GM18861 (cell line): ENCODE results near the gene RGS11.
"Not testable (repeated sequence)": the region's sequence is repeated elsewhere in the genome, so short reads cannot be mapped to it uniquely, and the experiment has no call there.

Experiments
- ATAC-seq: cut with Tn5 transposase; IDR thresholded peaks from one replicate; pipeline ENCODE4 v1.9.1; 2021; ENCODE audit not compliant: unreplicated experiment

The RGS11 gene

GRCh38 chr16:234468-235305, 41.1 kb downstream of the RGS11 start, which contains the start of gene FAM234A:
Gene FAM234A (plus strand): TSS chr16:234821. CDS start chr16:254414, 19,593 bp downstream.
- ATAC-seq = peak; percentile 80

DNA sequence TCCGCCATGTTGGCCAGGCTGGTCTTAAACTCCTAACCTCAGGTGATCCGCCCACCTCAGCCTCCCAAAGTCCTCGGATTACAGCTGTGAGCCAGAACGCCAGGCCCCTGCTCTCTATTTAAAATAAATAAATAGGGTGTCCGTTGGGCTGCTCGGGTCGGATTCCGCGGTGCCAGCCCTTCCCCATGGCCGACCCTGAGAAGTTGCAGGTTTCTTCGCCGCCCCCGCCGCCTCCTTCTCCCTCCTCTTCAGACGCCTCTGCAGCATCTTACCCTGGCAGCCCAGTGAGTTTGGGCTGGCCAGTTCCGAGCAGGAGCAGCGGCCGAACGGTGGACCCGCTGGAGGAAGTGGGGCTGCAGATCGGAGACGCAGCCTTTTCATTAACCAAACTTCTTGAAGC, 44.8 kb downstream of the RGS11 start:
- no peak for ATAC-seq

DNA sequence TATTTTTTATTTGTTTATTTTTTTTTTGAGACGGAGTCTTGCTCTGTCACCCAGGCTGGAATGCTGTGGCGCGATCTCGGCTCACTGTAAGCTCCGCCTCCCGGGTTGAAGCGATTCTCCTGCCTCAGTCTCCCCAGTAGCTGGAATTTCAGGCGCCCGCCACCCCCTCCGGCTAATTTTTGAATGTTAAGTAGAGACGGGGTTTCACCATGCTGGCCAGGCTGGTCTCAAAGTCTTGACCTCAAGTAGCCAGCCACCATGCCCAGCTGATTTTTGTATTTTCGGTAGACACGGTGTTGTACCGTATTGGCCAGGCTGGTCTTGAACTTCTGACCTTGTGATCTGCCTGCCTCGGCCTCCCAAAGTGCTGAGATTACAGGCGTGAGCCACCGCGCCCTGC, 45.4 kb downstream of the RGS11 start:
- not testable (repeated sequence) for ATAC-seq

- no peak for ATAC-seq
Observed at GRCh38 chr16:229731-230281, 45.9 kb downstream of the RGS11 start.

DNA sequence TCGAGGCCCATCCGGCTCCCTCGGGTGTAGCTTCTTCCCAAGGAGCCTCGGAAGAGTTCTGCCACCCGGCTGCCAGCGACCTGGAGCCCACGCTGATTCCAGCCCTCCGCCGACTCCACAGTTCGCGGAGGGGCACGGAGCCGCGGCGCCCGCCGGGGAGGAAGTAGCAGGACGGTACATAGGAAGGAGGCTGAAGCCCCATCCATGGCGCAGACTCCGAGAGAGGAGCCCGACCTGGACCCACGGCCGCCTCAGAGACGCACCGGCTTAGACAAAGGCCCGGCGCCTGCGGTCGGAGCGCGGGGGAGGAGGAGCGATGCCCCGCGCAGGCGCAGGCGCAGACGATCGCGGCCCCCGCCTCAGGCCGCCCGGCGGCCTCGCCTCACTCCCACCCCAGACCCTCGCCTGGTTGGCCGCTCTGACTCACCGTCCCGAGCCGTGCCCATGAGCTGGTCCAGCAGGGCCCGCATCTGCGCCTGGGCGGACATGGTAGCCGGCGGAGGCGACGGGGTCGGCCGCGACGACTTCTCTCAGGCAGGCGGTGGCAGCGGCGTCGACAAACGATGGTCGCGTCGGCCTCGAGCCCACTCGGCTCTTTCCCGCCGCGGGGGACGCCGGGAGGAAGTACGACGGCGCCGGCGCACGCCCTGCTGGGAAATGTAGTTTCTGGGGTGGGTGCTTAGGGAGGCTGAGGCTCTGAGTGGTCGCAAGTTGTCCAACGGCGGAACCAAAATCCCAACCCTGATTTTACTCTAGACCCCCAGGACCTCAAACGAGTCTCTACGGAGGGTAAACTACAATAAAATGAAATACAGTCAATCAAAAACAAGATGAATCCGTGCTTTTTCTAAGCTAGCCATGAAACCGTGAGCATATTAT, 46.7 kb downstream of the RGS11 start, which contains the start of gene LUC7L:
Gene LUC7L (minus strand): TSS at position 598 of the 879 bp plus-strand sequence. CDS start 110 bp downstream, at position 488.
- peak; percentile 71 for ATAC-seq

DNA sequence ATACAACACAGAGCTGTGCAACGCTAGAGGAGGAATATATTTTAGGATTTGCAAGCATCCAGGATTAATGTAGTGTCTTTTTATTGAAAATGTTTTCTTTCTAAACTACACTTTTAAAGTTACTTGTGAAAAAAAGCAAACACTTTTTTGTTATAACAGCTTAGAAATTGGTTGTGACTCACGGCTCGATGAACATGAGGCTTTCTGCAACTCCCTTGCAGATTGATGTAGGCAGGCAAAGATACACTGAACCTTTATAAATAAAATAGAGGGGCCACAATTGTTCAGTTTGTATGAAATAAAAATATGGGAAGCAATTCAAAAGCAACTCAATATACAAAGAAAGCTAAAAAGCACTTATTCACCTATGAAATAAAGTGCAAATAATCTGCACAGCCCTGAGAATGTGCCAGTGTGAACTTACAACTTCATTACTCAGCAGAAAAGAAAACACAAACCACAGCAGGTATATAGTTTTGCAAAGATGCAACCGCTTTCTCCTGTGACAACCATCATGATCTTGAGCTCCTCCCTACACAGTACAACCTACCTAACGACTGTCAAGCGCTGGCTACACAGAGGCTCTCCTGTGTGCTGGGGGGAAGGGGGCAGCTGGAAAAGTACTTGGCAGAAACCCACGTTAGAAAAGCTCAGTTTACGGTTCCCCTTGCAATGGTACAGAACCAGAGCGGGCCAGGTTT, 47.4 kb downstream of the RGS11 start:
- no peak for ATAC-seq

DNA sequence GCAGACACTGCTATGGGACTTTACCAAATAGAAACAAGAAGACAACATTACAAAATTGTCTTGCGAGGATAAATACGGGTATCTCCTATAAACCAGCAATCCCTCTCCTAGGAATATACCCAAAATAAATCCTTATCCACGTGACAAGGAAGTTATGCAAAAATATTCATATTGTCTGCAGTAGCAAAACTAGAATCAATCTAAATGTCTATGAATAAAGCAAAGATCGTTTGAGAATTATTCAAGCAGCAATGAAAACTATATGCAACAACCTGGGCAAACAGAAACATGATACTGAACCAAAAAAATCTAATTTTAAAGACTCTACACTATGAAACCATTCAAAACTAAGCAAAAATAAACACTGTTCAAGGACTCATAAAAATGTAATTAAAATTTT, 55.7 kb downstream of the RGS11 start:
- no peak for ATAC-seq
